Heart left ventricle (tissue), 13 donors: Measurements from ENCODE around the gene CFTR.

Experiments
- CTCF ChIP-seq, 12 donors: fragments of 200-600 bp; sonication (generic) in 4 of 12; IDR thresholded peaks; one replicate each; pipeline versions ENCODE4 v1.5.0 to v1.8.0; 2018 to 2022; ENCODE audit warnings: antibody characterized with exemption in 12 of 12, mild to moderate bottlenecking in 5 of 12
- POLR2A ChIP-seq, 2 donors: fragments of 450-650 bp; IDR thresholded peaks; one replicate each; pipeline ENCODE4 v1.6.1; 2017; ENCODE audit warnings: antibody characterized with exemption in 2 of 2, mild to moderate bottlenecking in 2 of 2, moderate library complexity in 2 of 2
- donor health status: ischemic (EF 13 %, LVEDD 7.1; RV severe dilation, severe dysfunction).
- donor health status: DM: no; HTN: yes; CAD: no.
- donor health status: DM: no; HTN: no; CAD: no.
- donor health status: ischemic (EF 25% LVEDD 6.9; RV normal size, moderate dysfunction).
- donor health status: ischemic (EF 25% LVEDD 5.7; RV mildly dilated, moderate dysfunction).
- donor health status: ischemic (EF 35%, LVEDD 5.7; RV mildly dilated, moderate dysfunction).
- donor health status: nonischemic (EF 11% LVEDD 7.7; RV severe dilation, severe dysfunction).
- donor health status: DM: yes; HTN: yes; CAD: no.
- donor health status: PGD.
- donor health status: ischemic (EF 29% LVEDD 5.4; RV normal size, mild dysfunction).
- donor health status: nonischemic (EF 23%, LVEDD 6.1; RV moderate dilation, normal function).

DNA sequence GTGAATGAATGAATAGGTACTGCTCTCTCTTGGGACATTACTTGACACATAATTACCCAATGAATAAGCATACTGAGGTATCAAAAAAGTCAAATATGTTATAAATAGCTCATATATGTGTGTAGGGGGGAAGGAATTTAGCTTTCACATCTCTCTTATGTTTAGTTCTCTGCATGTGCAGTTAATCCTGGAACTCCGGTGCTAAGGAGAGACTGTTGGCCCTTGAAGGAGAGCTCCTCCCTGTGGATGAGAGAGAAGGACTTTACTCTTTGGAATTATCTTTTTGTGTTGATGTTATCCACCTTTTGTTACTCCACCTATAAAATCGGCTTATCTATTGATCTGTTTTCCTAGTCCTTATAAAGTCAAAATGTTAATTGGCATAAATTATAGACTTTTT lies 1.2 kb downstream of the CFTR start:
- TF ChIP-seq CTCF (IDR thresholded peaks at IDR 0.05) (peak in 1 of 12 donors; percentile 7), POLR2A (IDR thresholded peaks at IDR 0.05) (no peak)
